22Rv1 (cell line): Measurements from ENCODE around the gene TBL1XR1.

Source experiments
- H3K27ac ChIP-seq: fragments of 450-650 bp; 2 replicates; pipeline ENCODE4 v1.5.1; 2017
- ZFX ChIP-seq: fragments of 450-650 bp; IDR thresholded peaks from 2 replicates; pipeline ENCODE4 v1.6.1; 2017; ENCODE audit warnings: antibody characterized with exemption, borderline replicate concordance
- TF ChIP-seq, protein P1 (sequence below): fragments of 450-650 bp; IDR thresholded peaks from 2 replicates; pipeline ENCODE4 v1.5.1; 2017; ENCODE audit warnings: mild to moderate bottlenecking

TBL1XR1 gene

DNA sequence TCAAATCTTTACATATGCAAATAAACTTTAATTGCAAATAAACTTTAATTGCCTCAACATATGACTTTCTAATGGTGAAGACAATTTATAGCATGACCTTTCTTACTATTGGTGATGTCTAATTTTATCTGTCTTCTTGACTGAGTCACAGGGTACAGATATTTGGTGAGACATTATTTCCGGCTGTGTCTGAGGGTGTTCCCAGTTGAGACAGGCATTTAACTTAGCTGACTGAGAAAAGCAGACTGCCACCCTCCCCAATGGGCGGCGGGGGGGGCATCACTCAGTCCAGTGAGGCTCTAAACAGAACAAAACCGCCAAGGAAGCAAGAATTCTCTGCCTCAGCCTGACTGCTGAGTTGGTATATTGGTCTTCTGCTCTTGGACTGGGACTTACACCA lies 160.0 kb downstream of the TBL1XR1 start:
- TF ChIP-seq, protein P1, sequence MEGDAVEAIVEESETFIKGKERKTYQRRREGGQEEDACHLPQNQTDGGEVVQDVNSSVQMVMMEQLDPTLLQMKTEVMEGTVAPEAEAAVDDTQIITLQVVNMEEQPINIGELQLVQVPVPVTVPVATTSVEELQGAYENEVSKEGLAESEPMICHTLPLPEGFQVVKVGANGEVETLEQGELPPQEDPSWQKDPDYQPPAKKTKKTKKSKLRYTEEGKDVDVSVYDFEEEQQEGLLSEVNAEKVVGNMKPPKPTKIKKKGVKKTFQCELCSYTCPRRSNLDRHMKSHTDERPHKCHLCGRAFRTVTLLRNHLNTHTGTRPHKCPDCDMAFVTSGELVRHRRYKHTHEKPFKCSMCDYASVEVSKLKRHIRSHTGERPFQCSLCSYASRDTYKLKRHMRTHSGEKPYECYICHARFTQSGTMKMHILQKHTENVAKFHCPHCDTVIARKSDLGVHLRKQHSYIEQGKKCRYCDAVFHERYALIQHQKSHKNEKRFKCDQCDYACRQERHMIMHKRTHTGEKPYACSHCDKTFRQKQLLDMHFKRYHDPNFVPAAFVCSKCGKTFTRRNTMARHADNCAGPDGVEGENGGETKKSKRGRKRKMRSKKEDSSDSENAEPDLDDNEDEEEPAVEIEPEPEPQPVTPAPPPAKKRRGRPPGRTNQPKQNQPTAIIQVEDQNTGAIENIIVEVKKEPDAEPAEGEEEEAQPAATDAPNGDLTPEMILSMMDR = no peak
- TF ChIP-seq ZFX = no peak
- no peak overlapping the region for H3K27ac ChIP-seq

DNA sequence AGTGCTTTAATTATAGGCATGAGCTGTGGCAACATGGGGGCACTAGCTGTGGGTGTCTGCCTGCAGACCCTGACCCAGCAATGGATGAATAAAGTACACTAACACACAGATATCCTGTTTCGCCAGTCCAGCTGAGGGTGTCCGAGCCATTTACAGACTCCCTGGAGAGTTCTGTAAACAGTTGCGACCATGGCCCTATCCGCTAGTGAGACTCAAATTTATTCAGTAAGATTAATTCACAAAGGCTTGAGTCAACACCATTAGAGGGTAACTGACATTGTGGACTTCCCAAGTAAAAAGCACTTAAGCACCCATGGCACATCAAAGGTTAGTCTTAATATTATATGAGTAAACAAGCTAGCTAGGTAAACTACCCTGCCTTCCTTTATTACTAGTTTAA lies 161.6 kb downstream of the TBL1XR1 start:
- H3K27ac ChIP-seq = peak overlapping the region; percentile 27; the same call in 1 of the 2 replicates
- TF ChIP-seq ZFX = no peak
- TF ChIP-seq, protein P1 = no peak

DNA sequence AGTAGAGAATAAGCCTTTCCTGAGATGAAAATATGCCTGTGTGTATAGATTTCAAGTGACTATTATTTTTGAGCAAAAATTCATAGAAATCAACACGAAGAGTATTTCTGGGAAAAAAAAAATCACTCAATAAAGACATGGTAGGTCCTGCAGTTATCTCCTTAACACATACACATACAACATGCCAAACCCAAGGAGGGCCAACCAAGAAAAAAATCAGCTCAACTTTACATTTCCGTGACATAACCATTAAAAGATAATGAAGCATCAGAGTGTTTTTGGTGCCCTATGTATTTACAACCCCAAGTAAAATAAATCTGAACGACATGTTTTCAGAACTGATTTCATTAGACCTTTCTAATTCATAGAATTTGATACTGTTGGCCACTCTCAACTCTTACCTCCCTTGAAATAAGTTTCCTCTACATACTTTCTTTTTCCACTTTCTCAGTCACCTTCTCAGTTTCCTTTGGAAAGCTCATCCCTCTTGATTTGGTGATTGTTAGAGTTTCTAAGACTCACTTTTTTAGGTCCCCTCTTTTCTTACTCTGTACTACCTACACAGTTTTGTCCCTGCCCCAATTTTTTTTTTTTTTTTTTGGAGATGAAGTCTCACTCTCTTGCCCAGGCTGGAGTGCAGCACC lies 162.3 kb downstream of the TBL1XR1 start:
- no peak overlapping the region for H3K27ac ChIP-seq
- TF ChIP-seq ZFX = no peak
- TF ChIP-seq, protein P1 = no peak

DNA sequence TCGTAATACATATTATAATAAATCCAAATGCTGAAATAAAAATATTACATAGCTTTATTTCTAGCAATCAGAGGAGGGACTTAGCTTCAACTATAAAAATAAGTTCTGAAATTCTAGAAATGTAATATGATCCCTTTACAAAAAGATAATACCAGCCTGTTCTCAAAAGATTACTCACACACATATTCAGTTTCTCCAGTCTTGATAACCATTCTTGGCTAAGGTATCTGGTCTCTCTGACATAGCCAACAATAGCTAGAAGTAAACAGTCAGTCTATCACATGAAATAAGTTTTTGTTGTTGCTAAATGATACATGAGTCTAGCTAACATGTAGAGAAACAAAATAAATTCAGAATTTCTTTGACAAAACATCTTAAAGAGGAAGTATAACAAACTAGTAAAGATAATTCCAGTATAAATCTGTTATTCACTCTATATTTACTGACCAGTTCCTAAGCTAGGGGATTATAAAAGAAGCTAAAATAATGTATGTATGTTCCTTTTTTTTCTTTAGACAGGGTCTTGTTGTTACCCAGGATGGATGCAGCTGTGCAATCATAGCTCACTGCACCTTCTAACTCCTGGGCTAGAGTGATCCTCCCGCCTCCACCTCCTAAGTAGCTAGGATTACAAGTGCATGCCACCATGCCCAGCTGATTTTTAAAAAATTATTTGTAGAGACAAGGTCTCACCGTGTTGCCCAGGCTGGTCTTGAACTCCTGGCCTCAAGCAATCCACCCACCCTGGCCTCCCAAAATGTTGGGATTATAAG lies 170.6 kb downstream of the TBL1XR1 start:
- no peak overlapping the region for H3K27ac ChIP-seq
- TF ChIP-seq, protein P1 = no peak
- no peak for TF ChIP-seq ZFX

DNA sequence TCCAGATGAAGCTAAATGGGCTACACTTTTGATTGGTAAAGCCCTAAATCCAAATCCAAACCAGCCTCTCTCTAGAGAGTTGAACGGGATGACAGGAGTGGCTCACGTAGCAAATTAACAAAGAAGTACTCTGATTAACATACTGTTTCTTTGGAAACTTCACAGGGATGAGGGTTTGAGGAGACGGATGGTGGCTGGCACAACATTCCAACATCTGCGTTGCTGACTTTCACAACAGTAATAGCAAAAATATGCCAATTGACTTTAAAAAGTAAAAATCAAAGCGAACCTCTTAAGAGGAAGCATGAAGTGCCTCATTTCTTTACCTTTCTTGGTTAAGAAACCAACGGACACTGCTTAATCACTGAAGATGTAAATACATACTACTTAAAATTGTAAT lies 181.4 kb downstream of the TBL1XR1 start:
- TF ChIP-seq, protein P1 = no peak
- no peak for TF ChIP-seq ZFX
- H3K27ac ChIP-seq = no peak overlapping the region

DNA sequence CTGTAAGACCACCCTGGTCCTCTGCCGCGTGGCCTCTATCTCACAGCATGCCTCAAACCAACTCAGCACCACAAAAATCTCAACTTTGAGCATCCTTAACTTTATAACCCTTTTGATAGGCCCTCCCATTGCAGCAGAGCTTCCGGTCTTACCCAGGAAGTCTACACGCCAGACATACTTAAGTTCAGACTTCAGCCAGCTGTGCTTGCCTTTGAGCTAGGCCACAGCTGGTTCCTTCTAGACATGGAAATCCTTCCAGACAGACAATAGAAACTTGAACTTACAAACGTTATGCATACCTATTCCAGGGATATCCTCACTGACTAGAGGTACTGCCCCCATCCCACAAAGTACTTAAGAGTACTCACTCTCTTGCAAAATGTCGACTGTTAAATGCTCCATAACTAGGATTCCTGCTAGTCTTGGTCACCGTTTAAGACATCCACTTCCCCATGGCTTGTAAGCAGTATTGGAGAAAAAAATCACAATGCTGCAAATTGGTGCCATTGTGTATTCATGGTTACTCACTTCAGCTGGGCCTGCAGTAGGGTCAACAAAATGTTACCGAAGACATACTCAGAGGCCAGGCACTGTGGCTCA lies 183.5 kb downstream of the TBL1XR1 start:
- TF ChIP-seq, protein P1 = no peak
- TF ChIP-seq ZFX = no peak

More for the DNA sequence above, 183.5 kb downstream of the TBL1XR1 start:
- no peak overlapping the region for H3K27ac ChIP-seq
